ENCODE measurements around the gene PSENEN.
A peak's percentile ranks its signal among the peaks of the same experiment; 100 is the strongest.
"Not testable (repeated sequence)": the region's sequence is repeated elsewhere in the genome, so short reads cannot be mapped to it uniquely, and the experiment has no call there.

The PSENEN gene

GRCh38 chr19:35768082-35768421, 22.6 kb downstream of the PSENEN start:
- no peak for DNase-seq

GRCh38 chr19:35772362-35772761, 26.9 kb downstream of the PSENEN start:
- DNase-seq = not testable (repeated sequence)

- no peak for DNase-seq
These were observed 27.8 kb downstream of the PSENEN start for GRCh38 chr19:35773020-35773806.

- DNase-seq = no peak
These were observed 29.0 kb downstream of the PSENEN start for GRCh38 chr19:35774274-35775045.

GRCh38 chr19:35775046-35775297, 29.5 kb downstream of the PSENEN start:
- no peak for DNase-seq

- DNase-seq = peak; percentile 56 to 99 (median 95)
These were observed 30.0 kb downstream of the PSENEN start, which contains the start of gene ARHGAP33 for GRCh38 chr19:35775298-35776101. Gene ARHGAP33, plus strand, starts transcription at chr19:35775564. Its CDS starts 95 bp downstream, at chr19:35775659.

GRCh38 chr19:35776102-35776788, 30.8 kb downstream of the PSENEN start:
- peak in 3 of 56 donors; percentile 18 to 33 (median 28) for DNase-seq

GRCh38 chr19:35777086-35777841, 31.8 kb downstream of the PSENEN start:
- peak in 23 of 56 donors; percentile 9 to 55 (median 34) for DNase-seq

- no peak for DNase-seq
These were observed 32.5 kb downstream of the PSENEN start for GRCh38 chr19:35777961-35778360.

GRCh38 chr19:35779033-35779432, 33.6 kb downstream of the PSENEN start:
- DNase-seq = no peak

GRCh38 chr19:35780058-35780457, 34.6 kb downstream of the PSENEN start:
- no peak for DNase-seq

- DNase-seq = no peak
These were observed 35.3 kb downstream of the PSENEN start for GRCh38 chr19:35780717-35781116.

GRCh38 chr19:35781650-35782049, 36.2 kb downstream of the PSENEN start:
- DNase-seq = no peak

GRCh38 chr19:35782589-35782988, 37.1 kb downstream of the PSENEN start:
- no peak for DNase-seq

GRCh38 chr19:35783469-35784434, 38.3 kb downstream of the PSENEN start:
- no peak for DNase-seq

GRCh38 chr19:35784503-35785338, 39.3 kb downstream of the PSENEN start:
- DNase-seq = no peak

GRCh38 chr19:35785339-35785627, 39.8 kb downstream of the PSENEN start:
- DNase-seq = no peak

GRCh38 chr19:35786299-35787160, 41.1 kb downstream of the PSENEN start:
- DNase-seq = no peak

Measured in amygdala (tissue), 56 donors.